Measurements from ENCODE around the gene CCDC167. TPM values are rescaled to one million over a fixed set of nuclear protein-coding genes. Genes with fewer than 3 reads are reported as not detected.

The CCDC167 gene
- total and polyA plus RNA-seq, 10 of the 15 experiments (the other 5 are each of a cell fraction or from before 2014, with no cell fraction given) = 74.9 to 380 (median 137) TPM

DNA sequence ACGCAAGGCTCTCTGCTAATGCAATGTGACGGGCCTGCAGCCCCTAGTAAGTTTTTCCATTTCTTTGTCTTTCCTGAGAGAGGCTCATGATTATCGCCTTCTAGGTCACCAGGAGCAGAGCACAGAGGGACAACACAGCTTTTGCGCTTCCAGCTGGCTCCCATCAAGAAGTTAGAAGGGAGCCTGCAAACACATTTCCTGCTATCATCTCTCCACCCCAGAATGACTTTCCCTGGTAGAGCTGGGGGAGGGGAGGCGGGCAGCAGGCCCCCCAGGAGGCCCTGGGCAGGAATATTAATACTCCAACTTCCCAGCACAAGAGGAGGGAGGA is 35.7 kb upstream of the CCDC167 start (continued):
- TF ChIP-seq, protein P1, sequence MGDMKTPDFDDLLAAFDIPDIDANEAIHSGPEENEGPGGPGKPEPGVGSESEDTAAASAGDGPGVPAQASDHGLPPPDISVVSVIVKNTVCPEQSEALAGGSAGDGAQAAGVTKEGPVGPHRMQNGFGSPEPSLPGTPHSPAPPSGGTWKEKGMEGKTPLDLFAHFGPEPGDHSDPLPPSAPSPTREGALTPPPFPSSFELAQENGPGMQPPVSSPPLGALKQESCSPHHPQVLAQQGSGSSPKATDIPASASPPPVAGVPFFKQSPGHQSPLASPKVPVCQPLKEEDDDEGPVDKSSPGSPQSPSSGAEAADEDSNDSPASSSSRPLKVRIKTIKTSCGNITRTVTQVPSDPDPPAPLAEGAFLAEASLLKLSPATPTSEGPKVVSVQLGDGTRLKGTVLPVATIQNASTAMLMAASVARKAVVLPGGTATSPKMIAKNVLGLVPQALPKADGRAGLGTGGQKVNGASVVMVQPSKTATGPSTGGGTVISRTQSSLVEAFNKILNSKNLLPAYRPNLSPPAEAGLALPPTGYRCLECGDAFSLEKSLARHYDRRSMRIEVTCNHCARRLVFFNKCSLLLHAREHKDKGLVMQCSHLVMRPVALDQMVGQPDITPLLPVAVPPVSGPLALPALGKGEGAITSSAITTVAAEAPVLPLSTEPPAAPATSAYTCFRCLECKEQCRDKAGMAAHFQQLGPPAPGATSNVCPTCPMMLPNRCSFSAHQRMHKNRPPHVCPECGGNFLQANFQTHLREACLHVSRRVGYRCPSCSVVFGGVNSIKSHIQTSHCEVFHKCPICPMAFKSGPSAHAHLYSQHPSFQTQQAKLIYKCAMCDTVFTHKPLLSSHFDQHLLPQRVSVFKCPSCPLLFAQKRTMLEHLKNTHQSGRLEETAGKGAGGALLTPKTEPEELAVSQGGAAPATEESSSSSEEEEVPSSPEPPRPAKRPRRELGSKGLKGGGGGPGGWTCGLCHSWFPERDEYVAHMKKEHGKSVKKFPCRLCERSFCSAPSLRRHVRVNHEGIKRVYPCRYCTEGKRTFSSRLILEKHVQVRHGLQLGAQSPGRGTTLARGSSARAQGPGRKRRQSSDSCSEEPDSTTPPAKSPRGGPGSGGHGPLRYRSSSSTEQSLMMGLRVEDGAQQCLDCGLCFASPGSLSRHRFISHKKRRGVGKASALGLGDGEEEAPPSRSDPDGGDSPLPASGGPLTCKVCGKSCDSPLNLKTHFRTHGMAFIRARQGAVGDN (IDR thresholded peaks at IDR 0.05) = no peak
- TF ChIP-seq, protein P2, sequence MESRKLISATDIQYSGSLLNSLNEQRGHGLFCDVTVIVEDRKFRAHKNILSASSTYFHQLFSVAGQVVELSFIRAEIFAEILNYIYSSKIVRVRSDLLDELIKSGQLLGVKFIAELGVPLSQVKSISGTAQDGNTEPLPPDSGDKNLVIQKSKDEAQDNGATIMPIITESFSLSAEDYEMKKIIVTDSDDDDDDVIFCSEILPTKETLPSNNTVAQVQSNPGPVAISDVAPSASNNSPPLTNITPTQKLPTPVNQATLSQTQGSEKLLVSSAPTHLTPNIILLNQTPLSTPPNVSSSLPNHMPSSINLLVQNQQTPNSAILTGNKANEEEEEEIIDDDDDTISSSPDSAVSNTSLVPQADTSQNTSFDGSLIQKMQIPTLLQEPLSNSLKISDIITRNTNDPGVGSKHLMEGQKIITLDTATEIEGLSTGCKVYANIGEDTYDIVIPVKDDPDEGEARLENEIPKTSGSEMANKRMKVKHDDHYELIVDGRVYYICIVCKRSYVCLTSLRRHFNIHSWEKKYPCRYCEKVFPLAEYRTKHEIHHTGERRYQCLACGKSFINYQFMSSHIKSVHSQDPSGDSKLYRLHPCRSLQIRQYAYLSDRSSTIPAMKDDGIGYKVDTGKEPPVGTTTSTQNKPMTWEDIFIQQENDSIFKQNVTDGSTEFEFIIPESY (IDR thresholded peaks at IDR 0.05) = no peak
- TF ChIP-seq ZNF207 (IDR thresholded peaks at IDR 0.05; ENCODE audit: borderline replicate concordance) = no peak
- TF ChIP-seq EZH2 (IDR thresholded peaks at IDR 0.05; ENCODE audit: borderline replicate concordance, control insufficient read depth, low read depth, low read length) = no peak
- no peak for TF ChIP-seq TAF1 (IDR thresholded peaks at IDR 0.05; ENCODE audit: borderline replicate concordance, low read depth, low read length)
- TF ChIP-seq CBFB (IDR thresholded peaks at IDR 0.05; ENCODE audit: low read depth) = no peak
- no peak for TF ChIP-seq IRF4 (IDR thresholded peaks at IDR 0.05; ENCODE audit: low read depth, low read length)
- TF ChIP-seq MEF2B (IDR thresholded peaks at IDR 0.05; ENCODE audit: partially characterized antibody, poor library complexity, severe bottlenecking) = no peak
- no peak for TF ChIP-seq FOS (IDR thresholded peaks at IDR 0.05; ENCODE audit: borderline replicate concordance, extremely low read depth, insufficient read length)
- no peak for TF ChIP-seq POU2F2 (IDR thresholded peaks at IDR 0.05; ENCODE audit: borderline replicate concordance, low read depth, low read length)
